ENCODE results near the gene HCRTR1.

GRCh38 chr1:31592132-31592531 is 25.4 kb upstream of the HCRTR1 start:
- TF ChIP-seq CTCF (conservative IDR thresholded peaks at IDR 0.05 in 1 of 2, IDR thresholded peaks at IDR 0.05 in 1 of 2; ENCODE audit: extremely low read depth in 1 of 2, insufficient read depth in 1 of 2, low read depth in 1 of 2, low read length in 2 of 2) (no peak), EZH2 (IDR thresholded peaks at IDR 0.05; ENCODE audit: borderline replicate concordance, low read length) (no peak)
